ENCODE data around the gene SHISA9.

SHISA9 gene

GRCh38 chr16:13049688-13050087, 148.3 kb downstream of the SHISA9 start:
- Histone ChIP-seq H3K27me3 (replicated peaks; ENCODE audit: control insufficient read depth, insufficient read depth, low read length) (no peaks in the 10 kb centered on the region), H3K4me3 (ENCODE audit: low read length) (no peak overlapping the region), H3K36me3 (ENCODE audit: control insufficient read depth, insufficient read depth, low read length, severe bottlenecking) (no peaks in the 10 kb centered on the region), H3K9me3 (ENCODE audit: control insufficient read depth, low read length) (peaks cover 9% of the 10 kb centered on the region), H3K9ac (ENCODE audit: low read length) (no peak overlapping the region), H3K4me1 (ENCODE audit: control insufficient read depth, insufficient read depth, low read length) (no peaks in the 10 kb centered on the region)
- no peak for DNase-seq (ENCODE audit: low read depth)

- no peak for DNase-seq (ENCODE audit: low read depth)
- Histone ChIP-seq H3K4me3 (ENCODE audit: low read length) (no peak overlapping the region), H3K9me3 (ENCODE audit: control insufficient read depth, low read length) (peaks cover 9% of the 10 kb centered on the region), H3K36me3 (ENCODE audit: control insufficient read depth, insufficient read depth, low read length, severe bottlenecking) (no peaks in the 10 kb centered on the region), H3K27me3 (replicated peaks; ENCODE audit: control insufficient read depth, insufficient read depth, low read length) (no peaks in the 10 kb centered on the region), H3K4me1 (ENCODE audit: control insufficient read depth, insufficient read depth, low read length) (no peaks in the 10 kb centered on the region), H3K9ac (ENCODE audit: low read length) (no peak overlapping the region)
These were observed 151.0 kb downstream of the SHISA9 start for GRCh38 chr16:13052431-13052830.

- H3K9me3 ChIP-seq (ENCODE audit: control insufficient read depth, low read length), result peaks cover 4% of the 10 kb centered on the region
- no peak for DNase-seq (ENCODE audit: low read depth)
These were observed 154.1 kb downstream of the SHISA9 start for GRCh38 chr16:13055480-13055879.

GRCh38 chr16:13056607-13057006, 155.2 kb downstream of the SHISA9 start:
- H3K4me3 ChIP-seq (ENCODE audit: low read length), result no peak overlapping the region

More at GRCh38 chr16:13055480-13055879, 154.1 kb downstream of the SHISA9 start:
- H3K36me3 ChIP-seq (ENCODE audit: control insufficient read depth, insufficient read depth, low read length, severe bottlenecking), result no peaks in the 10 kb centered on the region
- H3K27me3 ChIP-seq (replicated peaks; ENCODE audit: control insufficient read depth, insufficient read depth, low read length), result no peaks in the 10 kb centered on the region
- no peak overlapping the region for H3K9ac ChIP-seq (ENCODE audit: low read length)
- no peaks in the 10 kb centered on the region for H3K4me1 ChIP-seq (ENCODE audit: control insufficient read depth, insufficient read depth, low read length)
- H3K4me3 ChIP-seq (ENCODE audit: low read length), result no peak overlapping the region

GRCh38 chr16:13060932-13061331, 159.5 kb downstream of the SHISA9 start:
- H3K4me3 ChIP-seq (ENCODE audit: low read length), result no peak overlapping the region
- peaks cover 3% of the 10 kb centered on the region for H3K9me3 ChIP-seq (ENCODE audit: control insufficient read depth, low read length)
- no peaks in the 10 kb centered on the region for H3K27me3 ChIP-seq (replicated peaks; ENCODE audit: control insufficient read depth, insufficient read depth, low read length)
- no peak for DNase-seq (ENCODE audit: low read depth)
- H3K9ac ChIP-seq (ENCODE audit: low read length), result no peak overlapping the region
- H3K4me1 ChIP-seq (ENCODE audit: control insufficient read depth, insufficient read depth, low read length), result no peaks in the 10 kb centered on the region
- H3K36me3 ChIP-seq (ENCODE audit: control insufficient read depth, insufficient read depth, low read length, severe bottlenecking), result no peaks in the 10 kb centered on the region

More at GRCh38 chr16:13056607-13057006, 155.2 kb downstream of the SHISA9 start:
- Histone ChIP-seq H3K27me3 (replicated peaks; ENCODE audit: control insufficient read depth, insufficient read depth, low read length) (no peaks in the 10 kb centered on the region), H3K4me1 (ENCODE audit: control insufficient read depth, insufficient read depth, low read length) (no peaks in the 10 kb centered on the region), H3K9me3 (ENCODE audit: control insufficient read depth, low read length) (no peaks in the 10 kb centered on the region), H3K9ac (ENCODE audit: low read length) (no peak overlapping the region), H3K36me3 (ENCODE audit: control insufficient read depth, insufficient read depth, low read length, severe bottlenecking) (no peaks in the 10 kb centered on the region)
- DNase-seq (ENCODE audit: low read depth), result no peak

GRCh38 chr16:13061691-13062090, 160.3 kb downstream of the SHISA9 start:
- no peak for DNase-seq (ENCODE audit: low read depth)
- no peaks in the 10 kb centered on the region for H3K36me3 ChIP-seq (ENCODE audit: control insufficient read depth, insufficient read depth, low read length, severe bottlenecking)

GRCh38 chr16:13062219-13062618, 160.8 kb downstream of the SHISA9 start:
- Histone ChIP-seq H3K36me3 (ENCODE audit: control insufficient read depth, insufficient read depth, low read length, severe bottlenecking) (no peaks in the 10 kb centered on the region), H3K4me1 (ENCODE audit: control insufficient read depth, insufficient read depth, low read length) (no peaks in the 10 kb centered on the region), H3K27me3 (replicated peaks; ENCODE audit: control insufficient read depth, insufficient read depth, low read length) (no peaks in the 10 kb centered on the region), H3K9ac (ENCODE audit: low read length) (no peak overlapping the region), H3K9me3 (ENCODE audit: control insufficient read depth, low read length) (peaks cover 4% of the 10 kb centered on the region), H3K4me3 (ENCODE audit: low read length) (no peak overlapping the region)
- DNase-seq (ENCODE audit: low read depth), result no peak

More at GRCh38 chr16:13061691-13062090, 160.3 kb downstream of the SHISA9 start:
- Histone ChIP-seq H3K9me3 (ENCODE audit: control insufficient read depth, low read length) (peaks cover 4% of the 10 kb centered on the region), H3K4me3 (ENCODE audit: low read length) (no peak overlapping the region), H3K4me1 (ENCODE audit: control insufficient read depth, insufficient read depth, low read length) (no peaks in the 10 kb centered on the region), H3K27me3 (replicated peaks; ENCODE audit: control insufficient read depth, insufficient read depth, low read length) (no peaks in the 10 kb centered on the region), H3K9ac (ENCODE audit: low read length) (no peak overlapping the region)

- peaks cover 4% of the 10 kb centered on the region for H3K9me3 ChIP-seq (ENCODE audit: control insufficient read depth, low read length)
- H3K36me3 ChIP-seq (ENCODE audit: control insufficient read depth, insufficient read depth, low read length, severe bottlenecking), result no peaks in the 10 kb centered on the region
- DNase-seq (ENCODE audit: low read depth), result no peak
- H3K27me3 ChIP-seq (replicated peaks; ENCODE audit: control insufficient read depth, insufficient read depth, low read length), result no peaks in the 10 kb centered on the region
- H3K4me1 ChIP-seq (ENCODE audit: control insufficient read depth, insufficient read depth, low read length), result no peaks in the 10 kb centered on the region
- no peak overlapping the region for H3K9ac ChIP-seq (ENCODE audit: low read length)
- no peak overlapping the region for H3K4me3 ChIP-seq (ENCODE audit: low read length)
These were observed 162.1 kb downstream of the SHISA9 start for GRCh38 chr16:13063457-13063856.

- no peak overlapping the region for H3K4me3 ChIP-seq (ENCODE audit: low read length)
- no peaks in the 10 kb centered on the region for H3K36me3 ChIP-seq (ENCODE audit: control insufficient read depth, insufficient read depth, low read length, severe bottlenecking)
- no peak overlapping the region for H3K9ac ChIP-seq (ENCODE audit: low read length)
- H3K27me3 ChIP-seq (replicated peaks; ENCODE audit: control insufficient read depth, insufficient read depth, low read length), result no peaks in the 10 kb centered on the region
- no peak for DNase-seq (ENCODE audit: low read depth)
- H3K9me3 ChIP-seq (ENCODE audit: control insufficient read depth, low read length), result peaks cover 4% of the 10 kb centered on the region
- H3K4me1 ChIP-seq (ENCODE audit: control insufficient read depth, insufficient read depth, low read length), result no peaks in the 10 kb centered on the region
These were observed 163.4 kb downstream of the SHISA9 start for GRCh38 chr16:13064821-13065220.

GRCh38 chr16:13067648-13068047, 166.2 kb downstream of the SHISA9 start:
- Histone ChIP-seq H3K36me3 (ENCODE audit: control insufficient read depth, insufficient read depth, low read length, severe bottlenecking) (no peaks in the 10 kb centered on the region), H3K9me3 (ENCODE audit: control insufficient read depth, low read length) (peaks cover 4% of the 10 kb centered on the region), H3K4me3 (ENCODE audit: low read length) (no peak overlapping the region), H3K9ac (ENCODE audit: low read length) (no peak overlapping the region), H3K4me1 (ENCODE audit: control insufficient read depth, insufficient read depth, low read length) (no peaks in the 10 kb centered on the region), H3K27me3 (replicated peaks; ENCODE audit: control insufficient read depth, insufficient read depth, low read length) (no peaks in the 10 kb centered on the region)
- DNase-seq (ENCODE audit: low read depth), result no peak

GRCh38 chr16:13068912-13069583, 167.7 kb downstream of the SHISA9 start:
- DNase-seq (ENCODE audit: low read depth), result no peak
- no peak overlapping the region for H3K4me3 ChIP-seq (ENCODE audit: low read length)
- no peaks in the 10 kb centered on the region for H3K4me1 ChIP-seq (ENCODE audit: control insufficient read depth, insufficient read depth, low read length)

GRCh38 chr16:13070268-13070667, 168.9 kb downstream of the SHISA9 start:
- H3K4me3 ChIP-seq (ENCODE audit: low read length), result no peak overlapping the region
- no peak for DNase-seq (ENCODE audit: low read depth)
- no peak overlapping the region for H3K9ac ChIP-seq (ENCODE audit: low read length)
- H3K9me3 ChIP-seq (ENCODE audit: control insufficient read depth, low read length), result peaks cover 4% of the 10 kb centered on the region
- H3K4me1 ChIP-seq (ENCODE audit: control insufficient read depth, insufficient read depth, low read length), result no peaks in the 10 kb centered on the region
- H3K27me3 ChIP-seq (replicated peaks; ENCODE audit: control insufficient read depth, insufficient read depth, low read length), result no peaks in the 10 kb centered on the region
- H3K36me3 ChIP-seq (ENCODE audit: control insufficient read depth, insufficient read depth, low read length, severe bottlenecking), result no peaks in the 10 kb centered on the region

More at GRCh38 chr16:13068912-13069583, 167.7 kb downstream of the SHISA9 start:
- H3K27me3 ChIP-seq (replicated peaks; ENCODE audit: control insufficient read depth, insufficient read depth, low read length), result no peaks in the 10 kb centered on the region
- H3K9me3 ChIP-seq (ENCODE audit: control insufficient read depth, low read length), result peaks cover 4% of the 10 kb centered on the region
- H3K9ac ChIP-seq (ENCODE audit: low read length), result no peak overlapping the region
- no peaks in the 10 kb centered on the region for H3K36me3 ChIP-seq (ENCODE audit: control insufficient read depth, insufficient read depth, low read length, severe bottlenecking)

Measured in adipocyte (in vitro differentiated cells).